ENCODE data around the gene ULK2. TPM values are rescaled to one million over a fixed set of nuclear protein-coding genes. Genes with fewer than 3 reads are reported as not detected.

Gene ULK2
- total and polyA plus RNA-seq, 2 donors from 2014 or later: 6.6 to 16.3 TPM

GRCh38 chr17:19900809-19901208, 33.1 kb upstream of the ULK2 start:
- Histone ChIP-seq H3K9ac (ENCODE audit: low read length in 3 of 3) (no peak overlapping the region), H3K9me3 (ENCODE audit: control insufficient read depth in 2 of 3, insufficient read depth in 1 of 3, low read length in 3 of 3) (no peaks in the 10 kb centered on the region), H3K36me3 (ENCODE audit: control insufficient read depth in 2 of 3, insufficient read depth in 3 of 3, low read length in 3 of 3) (peaks cover 5 to 24% (median 7%) of the 10 kb centered on the region in 3 donors), H3K27me3 (ENCODE audit: control insufficient read depth, insufficient read depth, low read length) (no peaks in the 10 kb centered on the region), H3K4me3 (ENCODE audit: low read length in 3 of 3) (no peak overlapping the region), H3K4me1 (ENCODE audit: control insufficient read depth in 2 of 3, insufficient read depth in 2 of 3, low read depth in 1 of 3, low read length in 3 of 3) (peaks cover 0 to 2% (median 0%) of the 10 kb centered on the region in 3 donors), H3K27ac (ENCODE audit: low read depth in 2 of 2, low read length in 2 of 2) (no peak overlapping the region)
- DNase-seq (no peak), FAIRE-seq (no peak)
- TF ChIP-seq CTCF (IDR thresholded peaks at IDR 0.05; ENCODE audit: borderline replicate concordance, extremely low read depth, insufficient read depth): no peak
- intact Hi-C loops (cut with DNase I): no loop called here

GRCh38 chr17:19897903-19898302, 30.2 kb upstream of the ULK2 start:
- FAIRE-seq (no peak), DNase-seq (no peak)
- no peak for TF ChIP-seq CTCF (IDR thresholded peaks at IDR 0.05; ENCODE audit: borderline replicate concordance, extremely low read depth, insufficient read depth)
- Histone ChIP-seq H3K36me3 (ENCODE audit: control insufficient read depth in 2 of 3, insufficient read depth in 3 of 3, low read length in 3 of 3) (peaks cover 0 to 6% (median 0%) of the 10 kb centered on the region in 3 donors), H3K27ac (ENCODE audit: low read depth in 2 of 2, low read length in 2 of 2) (no peak overlapping the region), H3K9ac (ENCODE audit: low read length in 3 of 3) (no peak overlapping the region), H3K4me1 (ENCODE audit: control insufficient read depth in 2 of 3, insufficient read depth in 2 of 3, low read depth in 1 of 3, low read length in 3 of 3) (peaks cover 0 to 2% (median 0%) of the 10 kb centered on the region in 3 donors), H3K27me3 (ENCODE audit: control insufficient read depth, insufficient read depth, low read length) (no peaks in the 10 kb centered on the region), H3K9me3 (ENCODE audit: control insufficient read depth in 2 of 3, insufficient read depth in 1 of 3, low read length in 3 of 3) (no peaks in the 10 kb centered on the region), H3K4me3 (ENCODE audit: low read length in 3 of 3) (no peak overlapping the region)
- intact Hi-C loops (cut with DNase I): no loop called here

GRCh38 chr17:19897090-19897837, 29.5 kb upstream of the ULK2 start:
- H3K36me3 ChIP-seq (ENCODE audit: control insufficient read depth in 2 of 3, insufficient read depth in 3 of 3, low read length in 3 of 3): peaks cover 0 to 6% (median 0%) of the 10 kb centered on the region in 3 donors
- H3K4me3 ChIP-seq (ENCODE audit: low read length in 3 of 3): no peak overlapping the region
- H3K9me3 ChIP-seq (ENCODE audit: control insufficient read depth in 2 of 3, insufficient read depth in 1 of 3, low read length in 3 of 3): no peaks in the 10 kb centered on the region
- intact Hi-C loops (cut with DNase I): no loop called here
- FAIRE-seq (no peak), DNase-seq (no peak)
- no peaks in the 10 kb centered on the region for H3K27me3 ChIP-seq (ENCODE audit: control insufficient read depth, insufficient read depth, low read length)
- no peak overlapping the region for H3K9ac ChIP-seq (ENCODE audit: low read length in 3 of 3)
- no peak overlapping the region for H3K27ac ChIP-seq (ENCODE audit: low read depth in 2 of 2, low read length in 2 of 2)
- no peak for TF ChIP-seq CTCF (IDR thresholded peaks at IDR 0.05; ENCODE audit: borderline replicate concordance, extremely low read depth, insufficient read depth)
- peaks cover 0 to 2% (median 0%) of the 10 kb centered on the region in 3 donors for H3K4me1 ChIP-seq (ENCODE audit: control insufficient read depth in 2 of 3, insufficient read depth in 2 of 3, low read depth in 1 of 3, low read length in 3 of 3)
